ENCODE measurements around the gene EEIG2. TPM values are rescaled to one million over a fixed set of nuclear protein-coding genes. Genes with fewer than 3 reads are reported as not detected.
"Not testable (repeated sequence)": the region's sequence is repeated elsewhere in the genome, so short reads cannot be mapped to it uniquely, and the experiment has no call there.

The EEIG2 gene
- total and polyA plus RNA-seq, 5 donors from 2014 or later, result 0.43 to 14.3 (median 1.9) TPM

- not testable (repeated sequence) for DNase-seq; H3K36me3 ChIP-seq (ENCODE audit: control insufficient read depth, insufficient read depth, low read length); H3K9me3 ChIP-seq (ENCODE audit: control insufficient read depth in 2 of 2, low read length in 2 of 2); H3K4me3 ChIP-seq (ENCODE audit: low read depth, low read length); ATAC-seq (ENCODE audit: low read depth in 2 of 2); H3K27ac Mint-ChIP-seq; H3K27ac ChIP-seq (ENCODE audit: insufficient read depth, low read length, poor library complexity, severe bottlenecking); H3K4me1 ChIP-seq (ENCODE audit: control insufficient read depth, insufficient read depth, low read length, poor library complexity, severe bottlenecking); H3K4me1 Mint-ChIP-seq; H3K36me3 Mint-ChIP-seq; H3K4me3 Mint-ChIP-seq; H3K9me3 Mint-ChIP-seq
- peaks cover 14% of the 10 kb centered on the region for H3K27me3 ChIP-seq (ENCODE audit: control insufficient read depth, insufficient read depth, low read length)
- peaks cover 31% of the 10 kb centered on the region for H3K27me3 Mint-ChIP-seq
Measured at GRCh38 chr1:108535315-108535897, 24.5 kb upstream of the EEIG2 start.

DNA sequence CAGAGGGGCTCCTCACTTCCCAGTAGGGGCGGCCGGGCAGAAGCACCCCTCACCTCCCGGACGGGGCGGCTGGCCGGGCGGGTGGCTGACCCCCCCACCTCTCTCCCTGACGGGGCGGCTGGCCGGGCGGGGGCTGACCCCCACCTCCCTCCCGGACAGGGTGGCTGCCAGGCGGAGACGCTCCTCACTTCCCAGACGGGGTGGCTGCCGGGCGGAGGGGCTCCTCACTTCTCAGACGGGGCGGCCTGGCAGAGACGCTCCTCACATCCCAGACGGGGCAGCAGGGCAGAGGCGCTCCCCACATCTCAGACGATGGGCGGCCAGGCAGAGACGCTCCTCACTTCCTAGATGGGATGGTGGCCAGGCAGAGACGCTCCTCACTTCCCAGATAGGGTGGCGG, 23.9 kb upstream of the EEIG2 start:
- peaks cover 14% of the 10 kb centered on the region for H3K27me3 ChIP-seq (ENCODE audit: control insufficient read depth, insufficient read depth, low read length)
- H3K9me3 Mint-ChIP-seq; H3K27ac Mint-ChIP-seq; DNase-seq; H3K36me3 Mint-ChIP-seq; H3K9me3 ChIP-seq (ENCODE audit: control insufficient read depth in 2 of 2, low read length in 2 of 2); H3K4me1 ChIP-seq (ENCODE audit: control insufficient read depth, insufficient read depth, low read length, poor library complexity, severe bottlenecking); H3K36me3 ChIP-seq (ENCODE audit: control insufficient read depth, insufficient read depth, low read length); H3K4me3 ChIP-seq (ENCODE audit: low read depth, low read length); H3K27ac ChIP-seq (ENCODE audit: insufficient read depth, low read length, poor library complexity, severe bottlenecking); ATAC-seq (ENCODE audit: low read depth in 2 of 2); H3K4me3 Mint-ChIP-seq; H3K4me1 Mint-ChIP-seq: not testable (repeated sequence)
- H3K27me3 Mint-ChIP-seq, result peaks cover 30% of the 10 kb centered on the region

- peaks cover 28% of the 10 kb centered on the region for H3K27me3 Mint-ChIP-seq
- not testable (repeated sequence) for H3K36me3 Mint-ChIP-seq; DNase-seq; H3K27ac ChIP-seq (ENCODE audit: insufficient read depth, low read length, poor library complexity, severe bottlenecking); H3K4me1 Mint-ChIP-seq; H3K9me3 ChIP-seq (ENCODE audit: control insufficient read depth in 2 of 2, low read length in 2 of 2); H3K4me3 ChIP-seq (ENCODE audit: low read depth, low read length); ATAC-seq (ENCODE audit: low read depth in 2 of 2); H3K36me3 ChIP-seq (ENCODE audit: control insufficient read depth, insufficient read depth, low read length); H3K4me1 ChIP-seq (ENCODE audit: control insufficient read depth, insufficient read depth, low read length, poor library complexity, severe bottlenecking); H3K4me3 Mint-ChIP-seq; H3K9me3 Mint-ChIP-seq; H3K27ac Mint-ChIP-seq
- peaks cover 16% of the 10 kb centered on the region for H3K27me3 ChIP-seq (ENCODE audit: control insufficient read depth, insufficient read depth, low read length)
Measured at GRCh38 chr1:108536791-108537190, 23.1 kb upstream of the EEIG2 start.

- no peaks in the 10 kb centered on the region for H3K9me3 ChIP-seq (ENCODE audit: control insufficient read depth in 2 of 2, low read length in 2 of 2)
- no peaks in the 10 kb centered on the region for H3K4me1 ChIP-seq (ENCODE audit: control insufficient read depth, insufficient read depth, low read length, poor library complexity, severe bottlenecking)
- DNase-seq, result no peak
- H3K27me3 Mint-ChIP-seq, result peaks cover 30% of the 10 kb centered on the region
- peaks cover 16% of the 10 kb centered on the region for H3K27me3 ChIP-seq (ENCODE audit: control insufficient read depth, insufficient read depth, low read length)
- H3K36me3 Mint-ChIP-seq, result no peaks in the 10 kb centered on the region
- H3K4me3 ChIP-seq (ENCODE audit: low read depth, low read length), result no peak overlapping the region
- H3K4me1 Mint-ChIP-seq, result no peaks in the 10 kb centered on the region
- H3K27ac ChIP-seq (ENCODE audit: insufficient read depth, low read length, poor library complexity, severe bottlenecking), result no peak overlapping the region
- no peaks in the 10 kb centered on the region for H3K36me3 ChIP-seq (ENCODE audit: control insufficient read depth, insufficient read depth, low read length)
- H3K4me3 Mint-ChIP-seq, result no peak overlapping the region
- peaks cover 0 to 8% (median 2%) of the 10 kb centered on the region in 7 donors for H3K9me3 Mint-ChIP-seq
- H3K27ac Mint-ChIP-seq, result no peak overlapping the region
- ATAC-seq (ENCODE audit: low read depth in 2 of 2), result no peak
Measured at GRCh38 chr1:108537976-108538375, 21.9 kb upstream of the EEIG2 start.

DNA sequence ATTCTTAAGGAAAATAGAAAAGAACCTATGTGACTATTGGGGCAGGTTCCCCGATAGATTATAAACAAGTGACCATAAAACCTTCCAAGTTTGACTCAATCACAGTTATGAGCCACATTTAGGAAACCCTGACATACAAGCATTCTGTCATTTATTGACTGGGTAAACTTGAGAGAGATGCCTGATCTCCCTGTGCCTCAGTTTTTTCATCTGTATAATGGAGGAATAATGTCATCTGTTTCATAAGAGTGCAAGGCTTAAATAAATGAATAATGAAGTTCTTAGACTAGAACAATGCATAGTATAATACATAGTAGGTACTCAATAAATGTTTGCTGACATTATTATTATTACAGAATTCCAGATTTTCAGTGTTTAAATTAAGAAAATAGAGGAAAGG, 18.9 kb upstream of the EEIG2 start:
- no peak overlapping the region for H3K4me3 Mint-ChIP-seq
- H3K9me3 ChIP-seq (ENCODE audit: control insufficient read depth in 2 of 2, low read length in 2 of 2), result no peaks in the 10 kb centered on the region
- peaks cover 30% of the 10 kb centered on the region for H3K27me3 Mint-ChIP-seq
- no peak overlapping the region for H3K27ac Mint-ChIP-seq
- DNase-seq (no peak), ATAC-seq (ENCODE audit: low read depth in 2 of 2) (no peak)
- no peaks in the 10 kb centered on the region for H3K36me3 ChIP-seq (ENCODE audit: control insufficient read depth, insufficient read depth, low read length)
- H3K27ac ChIP-seq (ENCODE audit: insufficient read depth, low read length, poor library complexity, severe bottlenecking), result no peak overlapping the region
- no peaks in the 10 kb centered on the region for H3K4me1 ChIP-seq (ENCODE audit: control insufficient read depth, insufficient read depth, low read length, poor library complexity, severe bottlenecking)
- peaks cover 0 to 8% (median 2%) of the 10 kb centered on the region in 7 donors for H3K9me3 Mint-ChIP-seq
- no peaks in the 10 kb centered on the region for H3K36me3 Mint-ChIP-seq
- peaks cover 11% of the 10 kb centered on the region for H3K27me3 ChIP-seq (ENCODE audit: control insufficient read depth, insufficient read depth, low read length)
- no peak overlapping the region for H3K4me3 ChIP-seq (ENCODE audit: low read depth, low read length)
- no peaks in the 10 kb centered on the region for H3K4me1 Mint-ChIP-seq

DNA sequence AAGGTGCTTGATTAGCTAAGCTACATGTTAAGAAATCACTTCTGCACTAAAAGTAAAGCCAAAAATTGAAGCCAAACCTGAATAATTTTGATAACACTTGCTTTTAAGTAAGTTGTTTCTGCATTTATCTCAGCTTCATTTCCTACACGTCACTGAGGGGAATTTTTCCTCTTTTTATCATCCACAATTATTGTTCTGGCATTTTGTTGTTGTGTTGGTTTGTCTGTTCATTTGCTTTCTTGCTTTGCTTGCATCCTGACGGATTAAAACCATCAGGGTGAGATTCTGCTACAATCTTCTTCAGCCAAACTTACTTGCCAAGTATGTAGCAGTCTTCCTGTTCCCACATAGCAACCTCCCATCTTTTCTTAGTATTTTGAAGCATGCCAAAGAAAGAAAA, 18.0 kb upstream of the EEIG2 start:
- no peak for ATAC-seq (ENCODE audit: low read depth in 2 of 2)
- Histone ChIP-seq H3K4me1 (ENCODE audit: control insufficient read depth, insufficient read depth, low read length, poor library complexity, severe bottlenecking) (no peaks in the 10 kb centered on the region), H3K4me3 (ENCODE audit: low read depth, low read length) (no peak overlapping the region), H3K27me3 (ENCODE audit: control insufficient read depth, insufficient read depth, low read length) (peaks cover 11% of the 10 kb centered on the region), H3K36me3 (ENCODE audit: control insufficient read depth, insufficient read depth, low read length) (no peaks in the 10 kb centered on the region), H3K9me3 (ENCODE audit: control insufficient read depth in 2 of 2, low read length in 2 of 2) (no peaks in the 10 kb centered on the region), H3K27ac (ENCODE audit: insufficient read depth, low read length, poor library complexity, severe bottlenecking) (no peak overlapping the region)
- Mint-ChIP-seq H3K9me3 (peaks cover 0 to 13% (median 2%) of the 10 kb centered on the region in 7 donors), H3K4me1 (no peaks in the 10 kb centered on the region), H3K27me3 (peaks cover 30% of the 10 kb centered on the region), H3K36me3 (no peaks in the 10 kb centered on the region), H3K27ac (no peak overlapping the region), H3K4me3 (no peak overlapping the region)
- no peak for DNase-seq

DNA sequence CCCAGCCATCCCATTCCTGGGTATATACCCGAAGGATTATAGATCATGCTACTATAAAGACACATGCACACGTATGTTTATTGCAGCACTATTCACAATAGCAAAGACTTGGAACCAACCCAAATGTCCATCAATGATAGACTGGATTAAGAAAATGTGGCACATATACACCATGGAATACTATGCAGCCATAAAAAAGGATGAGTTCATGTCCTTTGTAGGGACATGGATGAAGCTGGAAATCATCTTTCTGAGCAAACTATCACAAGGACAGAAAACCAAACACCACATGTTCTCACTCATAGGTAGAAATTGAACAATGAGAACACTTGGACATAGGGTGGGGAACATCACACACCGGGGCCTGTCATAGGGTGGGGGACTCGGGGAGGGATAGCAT, 12.4 kb upstream of the EEIG2 start:
- not testable (repeated sequence) for H3K4me3 Mint-ChIP-seq; H3K27ac Mint-ChIP-seq; DNase-seq; H3K36me3 ChIP-seq (ENCODE audit: control insufficient read depth, insufficient read depth, low read length); H3K4me3 ChIP-seq (ENCODE audit: low read depth, low read length); H3K36me3 Mint-ChIP-seq; H3K27me3 ChIP-seq (ENCODE audit: control insufficient read depth, insufficient read depth, low read length); H3K27ac ChIP-seq (ENCODE audit: insufficient read depth, low read length, poor library complexity, severe bottlenecking); H3K4me1 Mint-ChIP-seq; H3K4me1 ChIP-seq (ENCODE audit: control insufficient read depth, insufficient read depth, low read length, poor library complexity, severe bottlenecking); H3K9me3 Mint-ChIP-seq; H3K9me3 ChIP-seq (ENCODE audit: control insufficient read depth in 2 of 2, low read length in 2 of 2); H3K27me3 Mint-ChIP-seq; ATAC-seq (ENCODE audit: low read depth in 2 of 2)

- no peaks in the 10 kb centered on the region for H3K36me3 ChIP-seq (ENCODE audit: control insufficient read depth, insufficient read depth, low read length)
- no peaks in the 10 kb centered on the region for H3K4me1 ChIP-seq (ENCODE audit: control insufficient read depth, insufficient read depth, low read length, poor library complexity, severe bottlenecking)
- DNase-seq (no peak), ATAC-seq (ENCODE audit: low read depth in 2 of 2) (no peak)
- H3K36me3 Mint-ChIP-seq, result no peaks in the 10 kb centered on the region
- no peak overlapping the region for H3K4me3 Mint-ChIP-seq
- H3K27ac ChIP-seq (ENCODE audit: insufficient read depth, low read length, poor library complexity, severe bottlenecking), result no peak overlapping the region
- H3K27ac Mint-ChIP-seq, result no peak overlapping the region
- H3K27me3 ChIP-seq (ENCODE audit: control insufficient read depth, insufficient read depth, low read length), result no peaks in the 10 kb centered on the region
- no peaks in the 10 kb centered on the region for H3K9me3 ChIP-seq (ENCODE audit: control insufficient read depth in 2 of 2, low read length in 2 of 2)
- no peak overlapping the region for H3K4me3 ChIP-seq (ENCODE audit: low read depth, low read length)
- H3K27me3 Mint-ChIP-seq, result no peaks in the 10 kb centered on the region
- H3K9me3 Mint-ChIP-seq, result peaks cover 0 to 6% (median 0%) of the 10 kb centered on the region in 7 donors
- H3K4me1 Mint-ChIP-seq, result no peaks in the 10 kb centered on the region
Measured at GRCh38 chr1:108551137-108551862, 8.6 kb upstream of the EEIG2 start.
